Endodermal cell (in vitro differentiated cells): Measurements from ENCODE around the gene DYNC1LI2. TPM values are rescaled to one million over a fixed set of nuclear protein-coding genes. Genes with fewer than 3 reads are reported as not detected.

ENCODE experiments used
- DNase-seq: peaks from one replicate; pipeline ENCODE4 v3.0.0-alpha.2; 2017
- H3K27ac ChIP-seq: 2 replicates; pipeline ENCODE4 v1.5.1; 2013; ENCODE audit warnings: mild to moderate bottlenecking, low read depth, low read length, moderate library complexity
- H3K27me3 ChIP-seq: 2 replicates; pipeline ENCODE4 v1.6.1; 2013; ENCODE audit warnings: mild to moderate bottlenecking, low read length, moderate library complexity; ENCODE audit not compliant: insufficient read depth, control insufficient read depth, poor library complexity, severe bottlenecking
- H3K36me3 ChIP-seq: 2 replicates; pipeline ENCODE4 v1.7.0; 2013; ENCODE audit warnings: mild to moderate bottlenecking, low read length, moderate library complexity; ENCODE audit not compliant: control insufficient read depth, insufficient read depth
- H3K4me1 ChIP-seq: one replicate; pipeline ENCODE4 v1.7.0; 2013; ENCODE audit warnings: low read length; ENCODE audit not compliant: control insufficient read depth, insufficient read depth
- H3K4me3 ChIP-seq: 2 replicates; pipeline ENCODE4 v1.5.1; 2013; ENCODE audit warnings: mild to moderate bottlenecking, low read length, moderate library complexity
- H3K9ac ChIP-seq: 2 replicates; pipeline ENCODE4 v1.6.1; 2013; ENCODE audit warnings: mild to moderate bottlenecking, low read length, moderate library complexity; ENCODE audit not compliant: poor library complexity, severe bottlenecking; ENCODE audit errors: extremely low read depth
- H3K9me3 ChIP-seq: 2 replicates; pipeline ENCODE4 v1.6.1; 2013; ENCODE audit warnings: mild to moderate bottlenecking, low read length, moderate library complexity; ENCODE audit not compliant: control insufficient read depth
- H3K27ac Mint-ChIP-seq: 2 replicates; pipeline ENCODE4 v1.8.0; 2020; ENCODE audit warnings: mixed read lengths
- H3K27me3 Mint-ChIP-seq: 2 replicates; pipeline ENCODE4 v1.8.0; 2021; ENCODE audit warnings: mild to moderate bottlenecking, mixed read lengths; ENCODE audit not compliant: insufficient read depth
- H3K36me3 Mint-ChIP-seq: 2 replicates; pipeline ENCODE4 v1.8.0; 2020; ENCODE audit warnings: low read depth, mixed read lengths
- H3K4me1 Mint-ChIP-seq: 2 replicates; pipeline ENCODE4 v1.8.0; 2020; ENCODE audit warnings: mixed read lengths
- H3K4me3 Mint-ChIP-seq: 2 replicates; pipeline ENCODE4 v1.8.0; 2020; ENCODE audit warnings: mild to moderate bottlenecking, moderate library complexity, mixed read lengths
- H3K9me3 Mint-ChIP-seq: 2 replicates; pipeline ENCODE4 v1.8.0; 2020; ENCODE audit warnings: mild to moderate bottlenecking, mixed read lengths
- CTCF ChIP-seq: fragments of 200-600 bp; sonication (generic); conservative IDR thresholded peaks from 2 replicates; pipeline ENCODE4 v1.5.0; 2021; ENCODE audit warnings: antibody characterized with exemption, mild to moderate bottlenecking
- WGBS, 2 experiments: methylation state at CpG; one replicate each; pipeline versions ENCODE4 v1.1.5 to v1.1.7; 2013; ENCODE audit warnings: missing lambda C conversion rate in 2 of 2, mixed read lengths in 1 of 2; ENCODE audit not compliant: insufficient coverage in 1 of 2, insufficient read length in 1 of 2; 5-methylcytosine and 5-hydroxymethylcytosine counted together
- total RNA-seq, 2 donors: library from RNA; stranded (reverse); fragmentation: NEBNext Ultra II Directional in 1 of 2; extraction: Animal tissue kit (Norgen Biotek cat#: 25700) in 1 of 2; gene quantifications; 2 replicates in 1 of 2; 3 replicates in 1 of 2; pipeline ENCODE4 v1.2.1, GENCODE V29; 2021

DYNC1LI2 gene
- total RNA-seq, 2 donors from 2014 or later = 89.5 to 95.9 TPM

GRCh38 chr16:66696669-66697630 is 54.5 kb downstream of the DYNC1LI2 start, which contains the start of gene CMTM4:
CMTM4 (minus strand) TSS chr16:66696743; CDS start chr16:66696525, 218 bp downstream.
- Histone ChIP-seq H3K9ac (peak within 1 kb of the TSS; percentile 78), H3K4me3 (peak within 1 kb of the TSS; percentile 83), H3K4me1 (no peaks in the 10 kb centered on the region), H3K36me3 (peaks cover under 1% of the 10 kb centered on the region), H3K9me3 (no peaks in the 10 kb centered on the region), H3K27me3 (no peaks in the 10 kb centered on the region), H3K27ac (no peak within 1 kb of the TSS)
- Mint-ChIP-seq H3K4me1 (peaks cover 17% of the 10 kb centered on the region), H3K27ac (peak within 1 kb of the TSS; percentile 85), H3K36me3 (peaks cover 9% of the 10 kb centered on the region), H3K4me3 (peak within 1 kb of the TSS; percentile 77), H3K9me3 (no peaks in the 10 kb centered on the region), H3K27me3 (peaks cover 3% of the 10 kb centered on the region)
- 7 to 13% methylated on average over 45 to 81 of the region's 84 CpGs for WGBS, 2 experiments
- peak; percentile 94 for DNase-seq
- peak; percentile 53 for TF ChIP-seq CTCF

GRCh38 chr16:66695935-66696668 is 55.3 kb downstream of the DYNC1LI2 start:
- Histone ChIP-seq H3K4me3 (peak overlapping the region; percentile 77), H3K9me3 (no peaks in the 10 kb centered on the region), H3K4me1 (no peaks in the 10 kb centered on the region), H3K36me3 (peaks cover 9% of the 10 kb centered on the region), H3K9ac (peak overlapping the region; percentile 53), H3K27ac (no peak overlapping the region), H3K27me3 (no peaks in the 10 kb centered on the region)
- Mint-ChIP-seq H3K27me3 (peaks cover 3% of the 10 kb centered on the region), H3K9me3 (no peaks in the 10 kb centered on the region), H3K4me1 (peaks cover 20% of the 10 kb centered on the region), H3K27ac (peak overlapping the region; percentile 78), H3K36me3 (peaks cover 9% of the 10 kb centered on the region), H3K4me3 (peak overlapping the region; percentile 77)
- TF ChIP-seq CTCF = peak; percentile 12
- DNase-seq = peak; percentile 84
- 4 to 10% methylated on average over 48 to 91 of the region's 91 CpGs for WGBS, 2 experiments

DNA sequence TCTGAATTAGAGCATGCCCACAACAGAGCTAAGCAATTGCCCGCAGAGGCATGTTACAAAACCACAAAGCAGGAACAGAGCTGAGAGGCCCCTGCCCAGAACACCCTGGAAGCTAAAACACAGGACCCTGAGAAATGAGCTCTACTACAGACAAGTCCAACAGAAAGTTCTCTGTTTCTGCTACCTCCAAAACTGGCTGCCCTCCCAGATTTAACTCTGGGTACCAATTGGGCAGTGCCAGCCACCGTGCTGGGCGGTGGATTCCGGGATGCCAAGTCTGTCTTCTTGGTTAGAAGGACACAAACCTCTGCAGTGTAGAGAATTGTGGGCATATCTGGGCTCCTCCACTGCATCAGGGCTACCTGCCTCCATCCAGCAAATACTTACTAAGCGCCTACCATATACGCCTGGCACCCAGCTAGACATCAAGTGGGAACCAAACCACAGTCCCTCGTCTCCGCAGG is 55.9 kb downstream of the DYNC1LI2 start:
- Histone ChIP-seq H3K36me3 (peaks cover 10% of the 10 kb centered on the region), H3K27me3 (no peaks in the 10 kb centered on the region), H3K9me3 (no peaks in the 10 kb centered on the region), H3K4me3 (peak overlapping the region; percentile 77), H3K27ac (no peak overlapping the region), H3K9ac (peak overlapping the region; percentile 53), H3K4me1 (peaks cover 3% of the 10 kb centered on the region)
- Mint-ChIP-seq H3K4me3 (peak overlapping the region; percentile 77), H3K27me3 (peaks cover 3% of the 10 kb centered on the region), H3K4me1 (peaks cover 23% of the 10 kb centered on the region), H3K9me3 (no peaks in the 10 kb centered on the region), H3K36me3 (peaks cover 9% of the 10 kb centered on the region), H3K27ac (peak overlapping the region; percentile 78)
- 79 to 90% methylated on average over 5 to 8 of the region's 8 CpGs for WGBS, 2 experiments
- DNase-seq = no peak
- no peak for TF ChIP-seq CTCF
